IMR-90 (cell line): Measurements from ENCODE around the gene SLC5A10. TPM values are rescaled to one million over a fixed set of nuclear protein-coding genes. Genes with fewer than 3 reads are reported as not detected.

Experiments used
- ATAC-seq: fragments of 200-7000 bp; cut with Tn5 transposase; 2 replicates; pipeline ENCODE4 v1.9.1; 2020; ENCODE audit warnings: low read depth, mild to moderate bottlenecking, moderate library complexity
- BruUV-seq: library from RNA; stranded (reverse); fragments of 400-500 nt; replicated peaks from 2 replicates; lab custom pipeline; 2021; lab: Mats Ljungman, UMichigan
- CTCF ChIA-PET: fragments of 300-600 bp; formaldehyde crosslinking; extraction: SDS; loops from one replicate; lab custom pipeline; 2021; ENCODE audit warnings: antibody characterized with exemption; lab: Yijun Ruan, JAX
- POLR2A ChIA-PET: fragments of 300-600 bp; sonication (Branson Sonifier 250); formaldehyde crosslinking; loops from one replicate; lab custom pipeline; 2022; ENCODE audit warnings: antibody characterized with exemption; ENCODE audit not compliant: unreplicated experiment; lab: Charles Lee
- DNase-seq: peaks from one replicate; pipeline ENCODE4 v3.0.0; 2013
- H2AFZ ChIP-seq: replicated peaks from 2 replicates; pipeline ENCODE3; 2013; ENCODE audit warnings: low read length, mild to moderate bottlenecking; ENCODE audit not compliant: poor library complexity
- H2AK5ac ChIP-seq: 2 replicates; pipeline ENCODE4 v1.6.1; 2013; ENCODE audit warnings: low read depth, low read length, inconsistent platforms
- H2AK9ac ChIP-seq: replicated peaks from 2 replicates; pipeline ENCODE3; 2013; ENCODE audit warnings: mild to moderate bottlenecking, low read depth, low read length, moderate library complexity; ENCODE audit not compliant: poor library complexity
- H2BK120ac ChIP-seq: 2 replicates; pipeline ENCODE4 v1.6.1; 2013; ENCODE audit warnings: low read depth, low read length, inconsistent platforms
- H2BK15ac ChIP-seq: 3 replicates; pipeline ENCODE4 v1.6.1; 2013; ENCODE audit warnings: low read depth, low read length, inconsistent platforms
- H2BK20ac ChIP-seq: 2 replicates; pipeline ENCODE4 v1.6.1; 2013; ENCODE audit warnings: low read depth, mild to moderate bottlenecking, inconsistent platforms, low read length, moderate library complexity
- H2BK5ac ChIP-seq: 2 replicates; pipeline ENCODE4 v1.6.1; 2013; ENCODE audit warnings: mild to moderate bottlenecking, low read depth, low read length, inconsistent platforms; ENCODE audit not compliant: poor library complexity, severe bottlenecking
- H3K14ac ChIP-seq: replicated peaks from 2 replicates; pipeline ENCODE4 v1.6.1; 2013; ENCODE audit warnings: low read depth, low read length, inconsistent platforms
- H3K18ac ChIP-seq: 2 replicates; pipeline ENCODE4 v1.6.1; 2013; ENCODE audit warnings: low read depth, low read length, control low read depth
- H3K23ac ChIP-seq: 2 replicates; pipeline ENCODE4 v1.6.1; 2013; ENCODE audit warnings: low read depth, low read length, inconsistent platforms
- H3K27ac ChIP-seq: 2 replicates; pipeline ENCODE4 v1.5.1; 2013; ENCODE audit warnings: mild to moderate bottlenecking, control low read depth, low read length; ENCODE audit not compliant: insufficient read depth
- H3K27me3 ChIP-seq: 2 replicates; pipeline ENCODE4 v1.6.1; 2013; ENCODE audit warnings: low read length; ENCODE audit not compliant: control insufficient read depth, insufficient read depth
- H3K36me3 ChIP-seq: 2 replicates; pipeline ENCODE4 v1.6.1; 2013; ENCODE audit warnings: low read length, mixed read lengths; ENCODE audit not compliant: control insufficient read depth, insufficient read depth
- H3K4ac ChIP-seq: 2 replicates; pipeline ENCODE4 v1.6.1; 2013; ENCODE audit warnings: low read depth, low read length, inconsistent platforms
- H3K4me1 ChIP-seq: 2 replicates; pipeline ENCODE4 v1.6.1; 2013; ENCODE audit warnings: low read length, mixed read lengths; ENCODE audit not compliant: control insufficient read depth, insufficient read depth
- H3K4me2 ChIP-seq: 2 replicates; pipeline ENCODE4 v1.6.1; 2013; ENCODE audit warnings: low read depth, mild to moderate bottlenecking, control low read depth, low read length, moderate library complexity
- H3K4me3 ChIP-seq: 2 replicates; pipeline ENCODE4 v1.5.1; 2013; ENCODE audit warnings: low read depth, mild to moderate bottlenecking, control low read depth, low read length, moderate library complexity; ENCODE audit not compliant: insufficient read depth
- H3K56ac ChIP-seq: 2 replicates; pipeline ENCODE4 v1.6.1; 2013; ENCODE audit warnings: low read length, inconsistent platforms; ENCODE audit not compliant: insufficient read depth; ENCODE audit errors: extremely low read depth
- H3K79me1 ChIP-seq, 2 experiments: 2 replicates each; pipeline ENCODE4 v1.6.1; 2013; ENCODE audit warnings: low read length in 2 of 2, inconsistent platforms in 1 of 2, low read depth in 1 of 2
- H3K9ac ChIP-seq: 2 replicates; pipeline ENCODE4 v1.6.1; 2013; ENCODE audit warnings: low read depth, low read length, control low read depth
- H3K9me1 ChIP-seq: 2 replicates; pipeline ENCODE4 v1.6.1; 2013; ENCODE audit warnings: low read length, inconsistent platforms; ENCODE audit not compliant: insufficient read depth
- H3K9me3 ChIP-seq: 2 replicates; pipeline ENCODE4 v1.6.1; 2013; ENCODE audit warnings: low read length; ENCODE audit not compliant: control insufficient read depth, insufficient read depth
- H4K20me1 ChIP-seq: 2 replicates; pipeline ENCODE4 v1.6.1; 2013; ENCODE audit warnings: low read length, inconsistent platforms; ENCODE audit not compliant: insufficient read depth
- H4K5ac ChIP-seq: 2 replicates; pipeline ENCODE4 v1.6.1; 2013; ENCODE audit warnings: mild to moderate bottlenecking, low read depth, low read length, control low read depth
- H4K8ac ChIP-seq, 2 experiments: 2 replicates each; pipeline ENCODE4 v1.6.1; 2013; ENCODE audit warnings: low read depth in 2 of 2, low read length in 2 of 2, control low read depth in 1 of 2, inconsistent platforms in 1 of 2
- H4K91ac ChIP-seq: 2 replicates; pipeline ENCODE4 v1.6.1; 2013; ENCODE audit warnings: low read depth, low read length, inconsistent platforms; ENCODE audit not compliant: insufficient read depth
- CEBPB ChIP-seq: IDR thresholded peaks from 2 replicates; pipeline ENCODE4 v1.6.1; 2012; ENCODE audit warnings: low read depth, low read length, improper control_type of control experiment
- ELK1 ChIP-seq: fragments of 150-350 bp; IDR thresholded peaks from 2 replicates; pipeline ENCODE4 v1.6.1; 2016; ENCODE audit warnings: low read depth, mild to moderate bottlenecking, low read length, moderate library complexity, borderline replicate concordance
- FOS ChIP-seq: fragments of 150-350 bp; IDR thresholded peaks from 2 replicates; pipeline ENCODE4 v1.6.1; 2016; ENCODE audit warnings: low read depth, low read length
- MAZ ChIP-seq: IDR thresholded peaks from 2 replicates; pipeline ENCODE4 v1.6.1; 2012; ENCODE audit warnings: low read depth, mild to moderate bottlenecking, low read length, improper control_type of control experiment, moderate library complexity, borderline replicate concordance
- POLR2A ChIP-seq: IDR thresholded peaks from 2 replicates; pipeline ENCODE4 v1.6.1; 2012; ENCODE audit warnings: mild to moderate bottlenecking, low read depth, low read length
- RFX5 ChIP-seq: IDR thresholded peaks from 2 replicates; pipeline ENCODE4 v1.8.0; 2012; ENCODE audit warnings: low read depth, mild to moderate bottlenecking, low read length, moderate library complexity
- WGBS, 2 experiments: methylation state at CpG; one replicate each; pipeline versions ENCODE4 v1.1.5 to v1.1.7; 2013; ENCODE audit warnings: missing lambda C conversion rate in 2 of 2; ENCODE audit not compliant: insufficient read length in 1 of 2; ENCODE audit errors: extremely low coverage in 2 of 2; 5-methylcytosine and 5-hydroxymethylcytosine counted together
- dilution Hi-C: fragments of 300-500 bp; cut with HindIII; formaldehyde crosslinking; loops from one replicate; pipeline ENCODE4 v1.14.3; 2018; ENCODE audit warnings: low sequenced_read_pairs; ENCODE audit not compliant: unreplicated experiment
- in situ Hi-C: fragments of 300-500 bp; cut with MboI; formaldehyde crosslinking; loops from 3 replicates; pipeline ENCODE4 v1.14.3; 2019; ENCODE audit warnings: low sequenced_read_pairs, inconsistent platforms, mixed read lengths
- intact Hi-C: fragments of 100-400 bp; cut with micrococcal nuclease; formaldehyde crosslinking; loops from 2 replicates; pipeline ENCODE4 v1.10.0; 2022
- polyA plus RNA-seq, 3 experiments: library from polyadenylated mRNA; depleted of rRNA; stranded (reverse); fragments of >200 nt; gene quantifications; 2 replicates each; pipeline ENCODE4 v1.2.3, GENCODE V29; 2012; ENCODE audit warnings: low replicate concordance in 1 of 3
- total RNA-seq: library from RNA; depleted of rRNA; stranded (reverse); fragments of >200 nt; gene quantifications from 2 replicates; pipeline ENCODE4 v1.2.3, GENCODE V29; 2012

SLC5A10 gene
- total and polyA plus RNA-seq, 2 of the 4 experiments (the other 2 are of a cell fraction), result not detected

DNA sequence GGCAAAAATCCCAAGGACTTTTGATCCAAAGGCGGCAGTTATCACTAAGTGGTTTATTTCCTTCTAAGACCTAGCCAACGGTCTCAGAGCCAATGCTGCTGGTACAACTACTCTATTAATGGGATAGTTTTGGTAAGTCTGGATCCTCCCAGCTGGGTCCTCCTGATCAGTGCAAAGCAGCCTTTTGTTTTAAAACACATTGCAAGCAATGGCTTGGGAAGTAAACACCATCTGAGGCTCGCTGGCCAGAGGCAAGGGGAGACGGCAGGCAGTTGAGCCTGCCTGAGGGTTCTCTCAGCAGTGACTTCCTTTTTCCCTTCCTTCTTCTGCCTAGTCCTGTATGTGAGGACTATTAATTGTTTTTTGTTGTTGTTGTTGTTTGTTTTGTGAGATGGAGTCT lies 1.6 kb upstream of the SLC5A10 start:
- H4K8ac ChIP-seq, result no peak overlapping the region
- H3K36me3 ChIP-seq, result no peaks in the 10 kb centered on the region
- peaks cover 5% of the 10 kb centered on the region; the same call in 1 of the 2 replicates for H3K4me1 ChIP-seq
- no peak overlapping the region for H2AK9ac ChIP-seq
- POLR2A ChIA-PET, result no interaction called here
- WGBS, 2 experiments, result no CpG with 5 or more reads among the region's 4 CpGs
- H4K5ac ChIP-seq, result no peak overlapping the region
- H2AK5ac ChIP-seq, result no peak overlapping the region
- in situ Hi-C loops, result no loop called here
- H3K4me3 ChIP-seq, result no peak overlapping the region
- H4K91ac ChIP-seq, result no peak overlapping the region
- DNase-seq, result no peak
- TF ChIP-seq CEBPB, result no peak
- no peak for TF ChIP-seq RFX5
- TF ChIP-seq FOS, result no peak
- no peak for TF ChIP-seq ELK1
- TF ChIP-seq POLR2A, result no peak
- TF ChIP-seq MAZ, result no peak
- dilution Hi-C loops, result no loop called here
- H3K9me3 ChIP-seq, result no peaks in the 10 kb centered on the region
- H3K23ac ChIP-seq, result no peak overlapping the region
- no peak overlapping the region for H2BK5ac ChIP-seq
- no peak overlapping the region for H3K18ac ChIP-seq
- H3K4me2 ChIP-seq, result no peak overlapping the region
- H2AFZ ChIP-seq, result no peak overlapping the region
- no peak overlapping the region for H2BK120ac ChIP-seq
- no peak overlapping the region for H3K9ac ChIP-seq
- H3K4ac ChIP-seq, result no peak overlapping the region
- H3K14ac ChIP-seq, result no peak overlapping the region
- H2BK20ac ChIP-seq, result no peak overlapping the region
- H3K27me3 ChIP-seq, result peaks cover 42% of the 10 kb centered on the region
- H3K9me1 ChIP-seq, result no peaks in the 10 kb centered on the region
- H3K27ac ChIP-seq, result no peak overlapping the region
- H3K56ac ChIP-seq, result no peak overlapping the region
- H3K79me1 ChIP-seq, result no peaks in the 10 kb centered on the region
- no peak overlapping the region for H2BK15ac ChIP-seq
- CTCF ChIA-PET, result no interaction called here
- BruUV-seq, result no TSS peak
- H4K20me1 ChIP-seq, result no peaks in the 10 kb centered on the region
- intact Hi-C loops, result no loop called here
- ATAC-seq, result no peak
